B cell (primary cell): ENCODE data around the gene THSD4.

Experiments
- EZH2 ChIP-seq: IDR thresholded peaks from 2 replicates; pipeline ENCODE4 v1.6.1; 2012; ENCODE audit warnings: borderline replicate concordance, low read depth, mild to moderate bottlenecking, moderate library complexity, low read length; ENCODE audit not compliant: insufficient read depth, poor library complexity, severe bottlenecking
- TF ChIP-seq, protein P1 (sequence below): fragments of 200-600 bp; IDR thresholded peaks from one replicate; pipeline ENCODE4 v1.8.0; 2022; ENCODE audit warnings: antibody characterized with exemption, mild to moderate bottlenecking

DNA sequence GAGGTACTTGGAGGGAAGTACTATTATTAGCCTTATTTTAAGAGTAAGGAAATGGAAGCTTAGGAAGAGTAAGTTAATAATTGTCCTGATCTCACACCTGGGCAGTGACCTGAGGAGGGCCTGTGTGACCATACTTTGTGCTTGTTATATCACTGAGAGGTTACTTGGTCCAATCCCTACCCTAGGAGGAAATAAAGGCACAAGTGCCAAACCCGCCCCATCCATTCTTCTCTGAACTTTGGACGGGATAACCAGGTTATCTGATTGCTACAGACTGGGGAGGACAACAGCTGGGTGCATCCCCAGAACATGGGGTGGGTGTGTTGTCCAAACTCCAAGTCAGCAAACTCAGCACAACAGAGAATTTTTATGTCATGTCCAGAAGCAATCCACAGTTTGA is 617.4 kb downstream of the THSD4 start:
- TF ChIP-seq, protein P1, sequence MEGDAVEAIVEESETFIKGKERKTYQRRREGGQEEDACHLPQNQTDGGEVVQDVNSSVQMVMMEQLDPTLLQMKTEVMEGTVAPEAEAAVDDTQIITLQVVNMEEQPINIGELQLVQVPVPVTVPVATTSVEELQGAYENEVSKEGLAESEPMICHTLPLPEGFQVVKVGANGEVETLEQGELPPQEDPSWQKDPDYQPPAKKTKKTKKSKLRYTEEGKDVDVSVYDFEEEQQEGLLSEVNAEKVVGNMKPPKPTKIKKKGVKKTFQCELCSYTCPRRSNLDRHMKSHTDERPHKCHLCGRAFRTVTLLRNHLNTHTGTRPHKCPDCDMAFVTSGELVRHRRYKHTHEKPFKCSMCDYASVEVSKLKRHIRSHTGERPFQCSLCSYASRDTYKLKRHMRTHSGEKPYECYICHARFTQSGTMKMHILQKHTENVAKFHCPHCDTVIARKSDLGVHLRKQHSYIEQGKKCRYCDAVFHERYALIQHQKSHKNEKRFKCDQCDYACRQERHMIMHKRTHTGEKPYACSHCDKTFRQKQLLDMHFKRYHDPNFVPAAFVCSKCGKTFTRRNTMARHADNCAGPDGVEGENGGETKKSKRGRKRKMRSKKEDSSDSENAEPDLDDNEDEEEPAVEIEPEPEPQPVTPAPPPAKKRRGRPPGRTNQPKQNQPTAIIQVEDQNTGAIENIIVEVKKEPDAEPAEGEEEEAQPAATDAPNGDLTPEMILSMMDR, result no peak
- no peak for TF ChIP-seq EZH2
